ENCODE data around the gene GPSM1. TPM values are rescaled to one million over a fixed set of nuclear protein-coding genes. Genes with fewer than 3 reads are reported as not detected.

The GPSM1 gene
- total RNA-seq, 4 donors from 2014 or later: 0.98 to 1.7 (median 1.2) TPM; not detected in 1

DNA sequence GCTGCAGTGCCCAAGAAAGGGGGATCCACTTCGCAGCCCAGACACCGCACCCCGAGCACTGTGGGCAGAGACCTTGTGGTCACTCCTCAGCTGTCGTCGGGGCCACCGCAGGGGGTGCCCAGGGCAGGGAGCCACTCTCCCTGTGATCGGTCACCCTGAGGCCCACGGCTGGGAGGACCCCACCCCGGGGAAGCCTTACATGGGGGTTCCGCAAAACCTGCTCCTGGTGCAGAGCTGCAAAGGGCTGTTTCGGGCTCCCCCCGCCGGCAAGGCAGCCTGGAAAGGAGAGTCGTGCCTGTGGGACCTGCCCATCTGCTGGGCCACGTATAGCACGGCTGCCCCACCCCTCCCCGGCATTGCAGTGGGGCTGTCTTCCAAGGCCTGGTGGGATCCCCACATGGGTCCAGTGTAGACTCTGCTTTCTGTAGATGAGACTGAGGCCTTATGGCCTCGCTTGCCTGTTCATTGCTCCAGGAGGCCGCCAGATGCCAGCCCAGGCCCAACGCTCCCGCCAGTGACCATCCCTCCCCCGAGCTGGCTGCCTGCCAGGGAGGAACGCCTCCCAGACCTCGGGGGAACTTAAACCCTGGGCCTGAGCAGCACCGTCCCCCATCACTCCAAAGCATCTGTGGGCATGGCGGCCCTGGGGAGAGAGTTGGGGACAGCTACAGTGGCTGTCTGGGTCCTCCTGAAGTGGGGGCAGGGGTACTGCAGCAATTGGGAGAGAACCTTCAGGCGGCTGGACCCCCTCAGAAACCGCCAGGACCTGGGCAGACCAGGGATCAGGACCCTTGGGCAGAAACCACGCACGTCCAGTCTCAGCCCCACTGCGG is 37.8 kb downstream of the GPSM1 start:
- no peak overlapping the region for H3K27ac ChIP-seq
- ATAC-seq (no peak), DNase-seq (no peak)
- intact Hi-C loops (cut with DNase I; ENCODE audit: low total_unique reads): loop anchor here (5.0 kb wide), 1 partner anchor 458 kb away; the partner anchor contains the start of gene CAMSAP1
- no peaks in the 10 kb centered on the region for H3K36me3 ChIP-seq
- no peaks in the 10 kb centered on the region for H3K9me3 ChIP-seq
- TF ChIP-seq, protein P1, sequence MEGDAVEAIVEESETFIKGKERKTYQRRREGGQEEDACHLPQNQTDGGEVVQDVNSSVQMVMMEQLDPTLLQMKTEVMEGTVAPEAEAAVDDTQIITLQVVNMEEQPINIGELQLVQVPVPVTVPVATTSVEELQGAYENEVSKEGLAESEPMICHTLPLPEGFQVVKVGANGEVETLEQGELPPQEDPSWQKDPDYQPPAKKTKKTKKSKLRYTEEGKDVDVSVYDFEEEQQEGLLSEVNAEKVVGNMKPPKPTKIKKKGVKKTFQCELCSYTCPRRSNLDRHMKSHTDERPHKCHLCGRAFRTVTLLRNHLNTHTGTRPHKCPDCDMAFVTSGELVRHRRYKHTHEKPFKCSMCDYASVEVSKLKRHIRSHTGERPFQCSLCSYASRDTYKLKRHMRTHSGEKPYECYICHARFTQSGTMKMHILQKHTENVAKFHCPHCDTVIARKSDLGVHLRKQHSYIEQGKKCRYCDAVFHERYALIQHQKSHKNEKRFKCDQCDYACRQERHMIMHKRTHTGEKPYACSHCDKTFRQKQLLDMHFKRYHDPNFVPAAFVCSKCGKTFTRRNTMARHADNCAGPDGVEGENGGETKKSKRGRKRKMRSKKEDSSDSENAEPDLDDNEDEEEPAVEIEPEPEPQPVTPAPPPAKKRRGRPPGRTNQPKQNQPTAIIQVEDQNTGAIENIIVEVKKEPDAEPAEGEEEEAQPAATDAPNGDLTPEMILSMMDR (IDR thresholded peaks at IDR 0.05 in 4 of 5, conservative IDR thresholded peaks at IDR 0.05 in 1 of 5): no peak
- no peak for TF ChIP-seq POLR2A (IDR thresholded peaks at IDR 0.05)
- H3K4me3 ChIP-seq: no peak overlapping the region
- in situ Hi-C loops (cut with MboI; ENCODE audit: low sequenced_read_pairs in 4 of 4): no loop called here
- peaks cover 7 to 9% of the 10 kb centered on the region in 2 donors for H3K4me1 ChIP-seq
- H3K27me3 ChIP-seq: no peaks in the 10 kb centered on the region

GRCh38 chr9:136365775-136366222 is 38.5 kb downstream of the GPSM1 start:
- intact Hi-C loops (cut with DNase I; ENCODE audit: low total_unique reads): no loop called here
- ATAC-seq (no peak), DNase-seq (no peak)
- TF ChIP-seq, protein P1 (IDR thresholded peaks at IDR 0.05 in 4 of 5, conservative IDR thresholded peaks at IDR 0.05 in 1 of 5): no peak
- no peak for TF ChIP-seq POLR2A (IDR thresholded peaks at IDR 0.05)
- no peak overlapping the region for H3K27ac ChIP-seq
- no peaks in the 10 kb centered on the region for H3K27me3 ChIP-seq
- no peak overlapping the region for H3K4me3 ChIP-seq
- H3K9me3 ChIP-seq: no peaks in the 10 kb centered on the region
- H3K4me1 ChIP-seq: peaks cover 7 to 9% of the 10 kb centered on the region in 2 donors
- in situ Hi-C loops (cut with MboI; ENCODE audit: low sequenced_read_pairs in 4 of 4): no loop called here
- H3K36me3 ChIP-seq: no peaks in the 10 kb centered on the region

GRCh38 chr9:136366826-136367225 is 39.5 kb downstream of the GPSM1 start:
- Histone ChIP-seq H3K9me3 (no peaks in the 10 kb centered on the region), H3K36me3 (no peaks in the 10 kb centered on the region), H3K4me1 (peaks cover 7 to 9% of the 10 kb centered on the region in 2 donors), H3K27ac (no peak overlapping the region), H3K4me3 (no peak overlapping the region), H3K27me3 (no peaks in the 10 kb centered on the region)
- intact Hi-C loops (cut with DNase I; ENCODE audit: low total_unique reads): no loop called here
- DNase-seq (no peak), ATAC-seq (no peak)
- in situ Hi-C loops (cut with MboI; ENCODE audit: low sequenced_read_pairs in 4 of 4): no loop called here
- TF ChIP-seq, protein P1 (IDR thresholded peaks at IDR 0.05 in 4 of 5, conservative IDR thresholded peaks at IDR 0.05 in 1 of 5): no peak
- TF ChIP-seq POLR2A (IDR thresholded peaks at IDR 0.05): no peak

DNA sequence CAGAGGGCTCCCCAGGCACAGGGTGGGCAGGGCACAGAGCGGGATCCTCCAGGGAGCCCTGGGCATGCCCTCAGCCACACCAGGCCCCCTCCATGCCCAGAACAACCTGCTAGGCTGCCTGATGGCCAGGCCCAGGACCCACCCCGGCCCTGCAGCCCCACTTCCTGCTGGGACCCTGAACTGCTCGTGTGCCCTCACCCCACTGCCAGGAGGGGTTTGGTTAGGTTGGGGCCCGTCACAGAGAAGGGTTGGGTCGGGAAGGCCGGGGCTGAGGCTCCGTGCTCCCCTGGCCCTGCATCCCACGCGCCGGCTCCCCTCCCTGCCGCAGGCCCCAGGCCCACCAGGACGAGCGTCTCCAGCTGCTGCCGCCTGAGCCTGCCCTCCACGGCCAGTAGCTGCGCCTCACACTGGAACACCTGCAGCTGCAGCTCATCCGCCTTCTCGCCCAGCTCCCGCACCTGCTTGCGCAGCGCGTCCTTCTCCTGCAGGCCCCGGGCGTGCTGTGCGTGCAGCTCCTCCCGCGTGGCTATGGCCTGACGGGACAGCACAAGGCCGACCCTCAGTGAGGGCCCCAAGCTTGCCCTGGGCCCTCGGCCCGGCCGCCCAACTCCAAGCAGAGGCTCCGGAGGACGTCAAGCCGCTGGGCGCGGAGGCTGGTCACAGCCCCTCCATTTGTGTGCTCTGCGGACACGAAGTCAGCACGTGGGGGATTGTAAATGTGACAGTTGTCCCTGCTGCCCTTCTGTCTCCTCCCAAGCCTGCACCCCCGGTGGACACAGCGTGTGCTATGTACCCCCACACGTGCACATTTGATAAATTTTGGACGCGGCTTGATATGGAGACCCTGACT is 40.2 kb downstream of the GPSM1 start:
- Histone ChIP-seq H3K4me1 (peaks cover 7 to 9% of the 10 kb centered on the region in 2 donors), H3K9me3 (no peaks in the 10 kb centered on the region), H3K27ac (no peak overlapping the region), H3K4me3 (no peak overlapping the region), H3K27me3 (peaks cover 0 to 3% (median 0%) of the 10 kb centered on the region in 3 donors), H3K36me3 (no peaks in the 10 kb centered on the region)
- DNase-seq: no peak
- no peak for TF ChIP-seq POLR2A (IDR thresholded peaks at IDR 0.05)
- TF ChIP-seq, protein P1 (IDR thresholded peaks at IDR 0.05 in 4 of 5, conservative IDR thresholded peaks at IDR 0.05 in 1 of 5): no peak
- ATAC-seq: no peak
- intact Hi-C loops (cut with DNase I; ENCODE audit: low total_unique reads): no loop called here
- in situ Hi-C loops (cut with MboI; ENCODE audit: low sequenced_read_pairs in 4 of 4): no loop called here
